Measurements from ENCODE around the gene CHKA.

Gene CHKA

DNA sequence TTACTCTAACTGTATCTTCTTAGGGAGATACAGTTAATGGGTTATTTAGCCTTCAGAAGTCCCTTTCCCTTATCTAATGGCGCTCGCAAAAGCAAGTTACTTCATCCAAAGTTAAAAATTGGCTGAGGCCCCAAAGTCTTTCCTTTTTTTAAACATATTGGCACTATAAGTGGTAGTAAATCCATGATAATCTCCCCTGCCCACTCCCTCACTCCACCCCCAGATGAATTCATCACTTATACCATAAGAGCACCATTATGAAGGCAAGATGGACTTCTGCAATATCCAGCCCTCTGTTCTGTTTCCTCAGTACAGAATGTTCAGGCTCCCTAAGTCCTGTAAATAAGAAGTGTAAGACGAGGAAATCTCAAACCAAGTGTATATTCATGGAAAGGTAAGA, 37.7 kb downstream of the CHKA start:
- no peak overlapping the region for H3K4me3 Mint-ChIP-seq
- H3K27ac Mint-ChIP-seq, result no peak overlapping the region
- peaks cover 2% of the 10 kb centered on the region for H3K36me3 Mint-ChIP-seq (ENCODE audit: low read depth)
- H3K9me3 Mint-ChIP-seq, result no peaks in the 10 kb centered on the region
- no peaks in the 10 kb centered on the region for H3K4me1 Mint-ChIP-seq (ENCODE audit: low read depth)
- no peak for DNase-seq (ENCODE audit: low spot score)
- H3K27me3 Mint-ChIP-seq (ENCODE audit: low read depth), result no peaks in the 10 kb centered on the region

DNA sequence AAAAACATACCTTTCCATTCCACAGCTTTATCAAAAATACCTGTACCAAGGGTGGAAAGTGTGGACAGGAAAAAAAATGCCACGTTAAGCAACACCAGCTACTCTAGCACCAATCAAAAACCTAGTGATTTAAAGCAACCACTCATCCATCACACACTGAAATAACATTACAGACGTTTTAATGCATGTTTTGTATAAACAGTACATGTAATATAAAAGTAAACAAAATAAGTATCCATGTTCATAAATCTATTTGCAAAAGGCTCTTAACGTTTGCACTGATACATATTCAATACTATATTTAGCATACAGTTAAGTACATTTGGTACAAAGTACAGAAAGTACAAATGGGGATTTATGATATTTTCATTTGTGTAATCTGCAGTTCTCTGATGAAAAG, 38.7 kb downstream of the CHKA start:
- no peaks in the 10 kb centered on the region for H3K4me1 Mint-ChIP-seq (ENCODE audit: low read depth)
- no peak for DNase-seq (ENCODE audit: low spot score)
- H3K27ac Mint-ChIP-seq, result no peak overlapping the region
- no peak overlapping the region for H3K4me3 Mint-ChIP-seq
- H3K27me3 Mint-ChIP-seq (ENCODE audit: low read depth), result no peaks in the 10 kb centered on the region
- peaks cover 2% of the 10 kb centered on the region for H3K36me3 Mint-ChIP-seq (ENCODE audit: low read depth)
- H3K9me3 Mint-ChIP-seq, result no peaks in the 10 kb centered on the region

DNA sequence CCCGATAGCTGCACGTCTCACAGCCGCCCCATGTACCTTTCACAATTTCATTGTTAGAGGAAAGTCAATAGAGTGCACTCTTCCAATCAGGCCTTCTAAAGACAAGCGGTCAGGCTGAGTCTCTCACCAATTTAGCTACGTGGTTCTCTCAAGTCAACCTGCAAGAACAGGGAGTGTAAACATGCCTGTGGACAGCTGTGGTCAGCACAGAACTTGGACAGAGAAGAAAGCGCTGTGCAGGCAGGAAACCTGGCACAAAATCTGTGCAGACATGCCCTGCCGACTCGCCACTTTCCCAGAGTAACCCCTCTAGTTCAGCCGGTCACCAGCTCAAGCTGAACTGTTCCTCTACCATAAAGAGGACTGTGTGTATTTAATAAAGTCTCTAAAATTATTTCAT, 39.5 kb downstream of the CHKA start:
- no peaks in the 10 kb centered on the region for H3K27me3 Mint-ChIP-seq (ENCODE audit: low read depth)
- H3K4me3 Mint-ChIP-seq, result no peak overlapping the region
- no peak for DNase-seq (ENCODE audit: low spot score)
- H3K4me1 Mint-ChIP-seq (ENCODE audit: low read depth), result no peaks in the 10 kb centered on the region
- peaks cover 2% of the 10 kb centered on the region for H3K36me3 Mint-ChIP-seq (ENCODE audit: low read depth)
- H3K27ac Mint-ChIP-seq, result no peak overlapping the region
- no peaks in the 10 kb centered on the region for H3K9me3 Mint-ChIP-seq

DNA sequence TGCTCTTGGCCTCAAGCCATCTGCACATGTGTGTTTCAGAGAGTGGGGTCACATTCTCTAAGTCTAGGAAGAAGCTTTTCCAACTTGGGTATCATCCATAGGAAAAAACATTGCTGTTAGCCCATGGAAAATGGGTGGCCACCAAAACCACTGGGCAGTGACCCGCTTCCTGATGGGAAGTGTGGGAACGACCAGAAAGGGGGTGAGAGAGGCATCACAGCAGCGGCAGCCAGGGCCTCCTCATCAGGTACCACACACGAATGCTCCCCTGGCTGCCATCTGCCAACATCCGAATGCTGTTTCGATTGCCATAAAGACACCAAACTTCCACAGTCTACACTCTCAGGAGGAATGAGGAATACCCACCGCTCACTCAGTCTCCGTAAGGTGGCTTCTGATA, 40.3 kb downstream of the CHKA start:
- no peak for DNase-seq (ENCODE audit: low spot score)
- Mint-ChIP-seq H3K27ac (no peak overlapping the region), H3K36me3 (ENCODE audit: low read depth) (peaks cover 2% of the 10 kb centered on the region), H3K4me1 (ENCODE audit: low read depth) (no peaks in the 10 kb centered on the region), H3K27me3 (ENCODE audit: low read depth) (no peaks in the 10 kb centered on the region), H3K9me3 (no peaks in the 10 kb centered on the region), H3K4me3 (no peak overlapping the region)

DNA sequence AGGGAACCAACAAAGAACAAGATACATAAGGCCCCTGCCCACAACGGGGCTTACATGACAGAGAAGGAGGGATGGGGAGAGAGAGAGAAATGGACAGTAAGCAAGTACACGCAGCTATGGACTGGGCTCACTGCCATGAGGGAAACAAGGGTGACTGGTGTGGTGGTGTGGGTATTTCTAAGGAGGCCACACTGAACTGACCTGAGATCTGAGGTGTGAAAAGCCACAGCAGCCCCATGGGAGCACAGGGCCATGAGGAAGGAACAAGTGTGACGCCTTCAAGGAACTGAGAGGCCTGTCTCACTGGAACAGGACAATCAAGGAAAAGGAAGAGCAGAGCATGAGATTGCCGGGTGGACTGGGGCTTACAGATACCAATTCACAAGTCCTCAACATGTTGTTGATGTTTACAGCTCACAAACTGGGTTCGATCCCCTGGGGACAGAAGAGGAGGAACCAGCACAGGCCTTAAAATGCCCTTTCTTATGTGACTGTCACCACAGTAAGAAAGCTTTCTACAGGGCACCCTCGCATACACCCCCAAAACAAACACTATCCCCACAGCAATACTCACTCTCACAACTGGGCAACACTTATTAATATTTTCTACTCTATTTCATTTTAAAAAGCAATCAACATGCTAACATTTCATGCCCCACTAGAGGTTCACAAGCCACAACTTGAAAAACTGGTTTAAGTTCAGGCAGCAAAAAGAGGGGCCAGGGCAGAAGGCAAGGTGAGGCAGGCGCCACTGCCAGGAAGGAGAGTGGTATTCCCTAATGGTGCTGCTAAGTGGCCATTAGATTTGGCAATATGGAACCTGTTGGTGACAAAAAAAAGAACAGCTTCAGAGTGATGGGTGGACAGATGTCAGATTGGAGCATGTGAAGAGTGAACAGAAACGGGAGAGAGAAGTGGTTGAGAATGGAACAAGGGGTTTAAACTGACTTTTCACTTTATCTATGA, 43.3 kb downstream of the CHKA start:
- Mint-ChIP-seq H3K4me1 (ENCODE audit: low read depth) (no peaks in the 10 kb centered on the region), H3K36me3 (ENCODE audit: low read depth) (peaks cover 2% of the 10 kb centered on the region), H3K27me3 (ENCODE audit: low read depth) (no peaks in the 10 kb centered on the region), H3K4me3 (no peak overlapping the region), H3K9me3 (no peaks in the 10 kb centered on the region), H3K27ac (no peak overlapping the region)
- no peak for DNase-seq (ENCODE audit: low spot score)

DNA sequence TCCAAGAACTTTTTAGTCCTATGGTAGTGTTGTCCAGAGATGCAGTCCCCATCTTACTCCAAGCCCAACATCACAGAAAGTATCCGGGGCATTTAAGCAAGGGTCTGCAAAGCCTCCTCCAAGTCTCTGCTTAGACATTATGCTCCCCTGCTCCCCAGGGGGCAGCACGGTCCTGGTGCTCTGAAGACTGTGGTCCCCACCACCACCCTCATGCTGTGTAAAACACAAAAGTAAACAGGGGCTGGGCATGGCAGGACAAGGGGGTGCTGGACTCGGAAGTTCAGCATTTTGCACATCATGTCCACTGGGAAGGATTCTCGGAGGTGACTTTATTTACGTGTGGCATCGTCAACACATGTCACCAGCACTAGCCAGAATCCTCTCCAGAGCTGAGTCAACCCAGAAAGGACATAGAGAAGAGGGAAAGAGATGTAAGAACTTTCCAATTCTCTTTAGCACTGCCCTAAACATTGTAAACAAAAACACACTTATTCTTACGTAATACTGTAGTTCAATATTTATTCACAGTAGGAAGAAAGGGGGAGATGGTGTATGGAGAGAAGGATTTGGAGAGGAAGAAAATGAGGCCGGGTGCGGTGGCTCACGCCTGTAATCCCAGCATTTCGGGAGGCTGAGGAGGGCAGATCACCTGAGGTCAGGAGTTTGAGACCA, 44.7 kb downstream of the CHKA start:
- no peaks in the 10 kb centered on the region for H3K4me1 Mint-ChIP-seq (ENCODE audit: low read depth)
- no peak for DNase-seq (ENCODE audit: low spot score)
- H3K9me3 Mint-ChIP-seq, result no peaks in the 10 kb centered on the region
- H3K4me3 Mint-ChIP-seq, result no peak overlapping the region
- H3K27me3 Mint-ChIP-seq (ENCODE audit: low read depth), result no peaks in the 10 kb centered on the region
- peaks cover 4% of the 10 kb centered on the region for H3K36me3 Mint-ChIP-seq (ENCODE audit: low read depth)
- H3K27ac Mint-ChIP-seq, result no peak overlapping the region

DNA sequence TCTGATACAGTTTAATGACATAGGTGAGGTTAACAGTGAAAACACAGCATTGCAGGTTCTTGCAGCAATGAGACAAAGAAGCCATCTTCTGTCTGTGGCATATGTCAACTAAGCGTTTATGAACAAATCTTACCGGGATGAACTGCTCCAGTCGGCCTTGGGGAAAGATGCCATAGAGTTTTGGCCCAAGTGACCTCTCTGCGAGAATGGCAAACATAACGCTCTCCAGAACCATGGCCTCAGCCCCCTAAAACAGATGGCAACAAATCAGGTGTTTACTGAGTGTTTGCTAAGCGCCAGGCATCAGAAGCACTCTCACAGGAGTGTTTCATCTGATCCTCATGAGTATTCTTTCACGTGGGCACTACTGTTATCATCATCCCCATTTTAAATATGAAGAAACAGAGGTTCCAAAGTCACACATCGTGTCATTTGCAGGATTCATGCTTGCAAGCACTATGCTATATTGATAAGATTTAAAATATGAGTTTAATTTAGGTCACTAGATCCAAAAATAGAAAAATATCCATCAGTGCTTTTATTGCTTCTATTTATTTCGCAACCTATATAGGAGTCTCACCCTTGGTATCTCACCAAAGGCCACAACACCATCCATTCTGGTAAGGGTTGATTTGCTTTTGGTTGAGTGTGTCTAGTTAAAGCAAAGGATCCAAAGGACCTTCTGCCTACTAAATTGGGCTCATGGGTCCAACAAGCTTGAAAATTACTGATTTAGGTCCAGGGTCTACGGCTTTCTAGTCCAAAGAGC, 46.4 kb downstream of the CHKA start:
- no peak for DNase-seq (ENCODE audit: low spot score)
- Mint-ChIP-seq H3K27ac (no peak overlapping the region), H3K27me3 (ENCODE audit: low read depth) (no peaks in the 10 kb centered on the region), H3K4me3 (no peak overlapping the region), H3K36me3 (ENCODE audit: low read depth) (peaks cover 3% of the 10 kb centered on the region), H3K9me3 (no peaks in the 10 kb centered on the region), H3K4me1 (ENCODE audit: low read depth) (no peaks in the 10 kb centered on the region)

DNA sequence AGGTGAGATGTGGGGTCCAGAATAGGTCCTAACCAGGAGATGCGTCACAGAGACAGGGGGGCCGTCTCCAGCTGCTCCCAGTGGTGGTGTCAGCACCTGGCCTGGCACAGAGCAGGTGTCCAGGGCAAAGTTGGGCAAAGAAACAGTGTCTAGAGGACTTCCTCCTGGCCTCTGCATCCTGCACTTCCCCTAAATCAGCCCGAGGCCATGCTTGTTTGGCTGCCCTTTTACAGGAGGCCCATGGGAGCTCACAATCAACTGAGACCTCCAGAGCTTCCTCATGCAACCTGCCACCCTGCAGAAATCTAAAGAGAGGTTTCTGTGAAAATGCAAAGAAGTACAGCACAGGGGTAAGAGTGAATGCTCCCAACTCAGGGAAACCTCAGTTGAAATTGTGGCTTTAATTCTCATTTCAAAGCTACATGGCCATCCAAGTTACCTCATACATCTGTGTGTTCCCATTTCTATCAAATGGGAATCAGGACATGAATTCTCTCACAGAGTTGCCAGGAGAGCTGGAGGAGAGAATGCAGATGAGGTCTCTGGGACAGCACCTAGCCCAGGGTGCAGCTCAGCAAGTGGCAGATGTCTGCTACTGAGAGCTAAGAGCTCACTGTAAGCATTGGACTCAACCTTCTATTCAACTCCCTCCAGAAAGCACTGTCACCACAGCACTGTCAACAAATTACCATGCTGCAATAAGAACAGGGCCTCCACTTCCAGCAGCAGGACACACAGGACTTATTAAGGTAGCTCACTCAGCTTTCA, 49.7 kb downstream of the CHKA start:
- Mint-ChIP-seq H3K4me3 (no peak overlapping the region), H3K36me3 (ENCODE audit: low read depth) (peaks cover 3% of the 10 kb centered on the region), H3K9me3 (no peaks in the 10 kb centered on the region), H3K27me3 (ENCODE audit: low read depth) (no peaks in the 10 kb centered on the region), H3K27ac (no peak overlapping the region), H3K4me1 (ENCODE audit: low read depth) (no peaks in the 10 kb centered on the region)
- DNase-seq (ENCODE audit: low spot score), result no peak

DNA sequence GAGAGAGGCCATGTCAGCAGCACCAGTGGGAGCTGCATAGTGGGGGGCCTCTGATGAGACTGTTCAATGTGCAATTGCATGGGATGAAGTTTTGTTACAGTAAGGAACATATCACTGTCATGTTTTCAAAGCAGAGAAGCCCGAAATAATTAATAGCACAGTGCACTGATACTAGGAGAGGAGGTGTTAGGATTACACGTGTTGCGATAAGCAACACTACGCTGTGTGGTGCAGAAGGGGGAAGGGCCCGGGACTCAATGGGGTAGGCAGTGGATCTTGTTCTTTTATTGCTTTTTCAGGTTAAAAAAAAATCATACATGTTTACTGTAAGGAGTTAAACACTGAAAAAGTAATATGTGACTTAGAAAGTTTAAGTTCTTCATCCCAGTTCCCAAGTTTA, 53.2 kb downstream of the CHKA start:
- no peaks in the 10 kb centered on the region for H3K9me3 Mint-ChIP-seq
- no peaks in the 10 kb centered on the region for H3K4me1 Mint-ChIP-seq (ENCODE audit: low read depth)
- no peak overlapping the region for H3K27ac Mint-ChIP-seq
- DNase-seq (ENCODE audit: low spot score), result no peak
- H3K27me3 Mint-ChIP-seq (ENCODE audit: low read depth), result no peaks in the 10 kb centered on the region
- peaks cover 4% of the 10 kb centered on the region for H3K36me3 Mint-ChIP-seq (ENCODE audit: low read depth)
- H3K4me3 Mint-ChIP-seq, result no peak overlapping the region

DNA sequence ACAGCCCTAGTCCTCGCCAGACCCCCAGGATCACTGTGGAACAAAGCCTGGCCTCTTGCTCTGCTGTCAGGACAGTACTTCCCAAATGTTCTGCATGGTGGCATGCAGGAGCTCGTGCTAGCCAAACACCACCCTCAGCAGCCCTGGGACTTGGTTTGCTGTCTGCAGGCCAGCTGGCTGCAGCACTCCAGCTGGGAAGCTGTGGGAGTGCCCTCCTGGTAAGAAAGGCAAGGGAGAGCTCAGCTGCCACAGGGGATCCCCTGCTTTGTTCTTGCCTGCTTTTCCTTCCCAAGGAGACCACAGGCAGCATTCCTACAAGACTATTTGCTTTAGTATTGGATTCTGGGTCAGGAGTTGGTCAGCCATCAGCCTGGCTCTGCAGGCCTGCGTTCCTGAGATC, 54.4 kb downstream of the CHKA start:
- Mint-ChIP-seq H3K4me1 (ENCODE audit: low read depth) (no peaks in the 10 kb centered on the region), H3K9me3 (no peaks in the 10 kb centered on the region), H3K27ac (no peak overlapping the region), H3K4me3 (no peak overlapping the region), H3K27me3 (ENCODE audit: low read depth) (no peaks in the 10 kb centered on the region), H3K36me3 (ENCODE audit: low read depth) (peaks cover 3% of the 10 kb centered on the region)
- no peak for DNase-seq (ENCODE audit: low spot score)

DNA sequence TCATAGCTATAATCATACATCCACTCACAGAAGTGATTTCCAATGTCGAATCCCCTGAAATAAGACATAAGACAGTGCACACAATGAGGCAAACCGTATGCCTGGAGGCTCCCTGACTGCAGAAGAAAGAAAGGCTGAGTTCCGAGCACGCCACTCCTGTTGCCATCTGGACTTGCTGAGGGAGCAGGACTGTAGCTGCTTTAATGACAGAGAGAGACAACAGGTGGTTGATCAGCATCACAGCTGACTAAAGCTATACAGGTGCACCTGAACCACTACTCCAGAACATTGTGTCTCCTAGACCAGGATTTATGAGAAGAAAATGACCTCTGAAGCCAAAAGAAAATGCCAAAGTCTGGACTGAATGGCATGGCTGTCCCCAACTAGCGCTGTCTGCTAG, 55.3 kb downstream of the CHKA start:
- no peaks in the 10 kb centered on the region for H3K4me1 Mint-ChIP-seq (ENCODE audit: low read depth)
- H3K36me3 Mint-ChIP-seq (ENCODE audit: low read depth), result peaks cover 5% of the 10 kb centered on the region
- H3K27ac Mint-ChIP-seq, result no peak overlapping the region
- no peak for DNase-seq (ENCODE audit: low spot score)
- H3K27me3 Mint-ChIP-seq (ENCODE audit: low read depth), result no peaks in the 10 kb centered on the region
- no peaks in the 10 kb centered on the region for H3K9me3 Mint-ChIP-seq
- no peak overlapping the region for H3K4me3 Mint-ChIP-seq

DNA sequence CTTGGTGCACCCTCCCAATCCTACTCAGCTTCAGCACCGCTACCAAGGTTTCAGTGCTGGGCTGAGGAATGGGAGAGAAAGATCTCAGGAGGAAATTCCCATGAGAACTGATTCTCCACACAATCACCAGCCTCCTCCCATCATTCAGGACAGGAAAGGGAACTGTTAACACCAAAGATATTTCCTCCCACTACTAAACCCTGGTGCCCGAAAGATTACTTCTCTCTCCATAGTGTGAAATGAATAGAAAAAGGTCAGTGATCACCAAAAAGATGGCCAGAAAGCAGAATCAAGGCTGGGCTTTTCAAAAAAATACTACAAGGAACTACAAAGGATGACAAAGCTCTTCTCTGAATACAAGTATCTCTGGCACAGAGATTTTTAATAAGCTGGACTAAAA, 56.3 kb downstream of the CHKA start:
- Mint-ChIP-seq H3K9me3 (no peaks in the 10 kb centered on the region), H3K27ac (no peak overlapping the region), H3K36me3 (ENCODE audit: low read depth) (peaks cover 9% of the 10 kb centered on the region), H3K4me3 (no peak overlapping the region), H3K4me1 (ENCODE audit: low read depth) (no peaks in the 10 kb centered on the region), H3K27me3 (ENCODE audit: low read depth) (no peaks in the 10 kb centered on the region)
- DNase-seq (ENCODE audit: low spot score), result no peak

DNA sequence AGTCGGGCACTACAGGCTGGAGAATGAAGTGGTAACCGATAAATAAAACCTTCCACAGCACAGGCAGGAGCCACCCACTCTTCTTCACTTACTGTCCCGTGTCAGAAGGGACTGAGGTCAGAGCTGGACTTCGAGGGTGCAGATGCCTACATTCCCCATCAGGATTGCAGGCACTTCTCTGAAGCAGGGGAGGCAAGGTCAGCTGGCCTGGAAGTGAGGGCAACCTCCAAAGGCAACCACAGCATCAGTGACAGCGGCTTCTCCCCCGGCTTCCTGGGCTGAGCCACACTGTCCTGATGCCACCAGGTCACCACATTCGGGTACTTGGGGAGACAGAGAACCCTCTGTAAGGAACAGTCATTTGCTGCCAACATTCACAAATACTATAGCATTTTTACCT, 59.7 kb downstream of the CHKA start:
- no peaks in the 10 kb centered on the region for H3K27me3 Mint-ChIP-seq (ENCODE audit: low read depth)
- no peak for DNase-seq (ENCODE audit: low spot score)
- no peaks in the 10 kb centered on the region for H3K9me3 Mint-ChIP-seq
- H3K4me1 Mint-ChIP-seq (ENCODE audit: low read depth), result no peaks in the 10 kb centered on the region
- H3K27ac Mint-ChIP-seq, result no peak overlapping the region
- H3K36me3 Mint-ChIP-seq (ENCODE audit: low read depth), result peaks cover 11% of the 10 kb centered on the region
- no peak overlapping the region for H3K4me3 Mint-ChIP-seq
